Stomach (tissue), 4 donors: ENCODE results near the gene PRR5.

Source experiments
- POLR2A ChIP-seq, 4 donors: fragments of 450-650 bp; IDR thresholded peaks; one replicate each; pipeline ENCODE4 v1.6.1; 2016; ENCODE audit warnings: antibody characterized with exemption in 4 of 4, control low read depth in 2 of 4, mild to moderate bottlenecking in 1 of 4, moderate library complexity in 1 of 4
- TF ChIP-seq, protein P1 (sequence below), 7 experiments: fragments of 450-650 bp in 4 of 7; fragments of 200-600 bp in 3 of 7; sonication (generic) in 3 of 7; IDR thresholded peaks; one replicate each; pipeline ENCODE4 v1.5.1; 2016 to 2019; ENCODE audit warnings: antibody characterized with exemption in 7 of 7, control low read depth in 2 of 7, mild to moderate bottlenecking in 1 of 7

DNA sequence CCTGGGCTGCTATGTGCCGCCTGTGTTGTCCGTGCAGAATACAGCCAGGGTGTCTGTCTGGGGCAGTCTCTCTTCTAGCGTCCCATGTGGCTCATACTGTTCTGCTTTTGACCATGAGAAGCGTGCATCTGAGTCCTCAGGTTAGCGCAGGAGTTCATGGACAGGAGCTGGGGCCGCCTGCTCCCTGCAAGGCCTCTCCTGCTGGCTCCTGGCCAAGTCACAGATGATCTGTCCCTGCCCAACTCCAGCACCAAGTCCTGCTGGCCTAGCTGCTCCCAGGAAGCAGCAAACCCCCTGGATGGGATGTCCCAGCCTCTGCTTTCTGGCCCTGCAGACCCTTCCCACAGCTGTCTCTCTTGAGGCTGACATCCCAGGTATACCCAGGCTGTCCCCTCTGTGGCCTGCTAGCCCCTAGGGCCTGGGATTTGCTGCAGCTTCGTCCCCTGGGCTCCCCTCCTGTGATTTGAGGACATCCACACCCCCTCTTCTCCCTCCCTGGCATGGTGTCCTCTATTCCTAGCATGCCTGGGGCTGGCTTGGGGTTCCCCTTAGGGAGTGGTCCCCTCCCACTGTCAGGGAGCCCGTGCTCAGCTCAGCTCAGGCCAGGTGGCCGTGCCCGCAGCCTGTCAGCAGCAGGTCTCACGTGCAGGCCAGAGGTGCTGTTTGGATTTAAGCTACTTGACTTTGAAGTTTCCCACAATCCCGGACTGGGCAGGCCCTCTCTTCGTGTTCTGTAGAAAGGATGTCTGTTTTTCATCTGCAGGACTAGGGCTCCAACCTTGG, 17.8 kb downstream of the PRR5 start:
- TF ChIP-seq, protein P1, sequence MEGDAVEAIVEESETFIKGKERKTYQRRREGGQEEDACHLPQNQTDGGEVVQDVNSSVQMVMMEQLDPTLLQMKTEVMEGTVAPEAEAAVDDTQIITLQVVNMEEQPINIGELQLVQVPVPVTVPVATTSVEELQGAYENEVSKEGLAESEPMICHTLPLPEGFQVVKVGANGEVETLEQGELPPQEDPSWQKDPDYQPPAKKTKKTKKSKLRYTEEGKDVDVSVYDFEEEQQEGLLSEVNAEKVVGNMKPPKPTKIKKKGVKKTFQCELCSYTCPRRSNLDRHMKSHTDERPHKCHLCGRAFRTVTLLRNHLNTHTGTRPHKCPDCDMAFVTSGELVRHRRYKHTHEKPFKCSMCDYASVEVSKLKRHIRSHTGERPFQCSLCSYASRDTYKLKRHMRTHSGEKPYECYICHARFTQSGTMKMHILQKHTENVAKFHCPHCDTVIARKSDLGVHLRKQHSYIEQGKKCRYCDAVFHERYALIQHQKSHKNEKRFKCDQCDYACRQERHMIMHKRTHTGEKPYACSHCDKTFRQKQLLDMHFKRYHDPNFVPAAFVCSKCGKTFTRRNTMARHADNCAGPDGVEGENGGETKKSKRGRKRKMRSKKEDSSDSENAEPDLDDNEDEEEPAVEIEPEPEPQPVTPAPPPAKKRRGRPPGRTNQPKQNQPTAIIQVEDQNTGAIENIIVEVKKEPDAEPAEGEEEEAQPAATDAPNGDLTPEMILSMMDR (IDR thresholded peaks at IDR 0.05): no peak
- TF ChIP-seq POLR2A (IDR thresholded peaks at IDR 0.05): no peak
